Transverse colon (tissue), 4 donors: ENCODE results near the gene ZCCHC7. TPM values are rescaled to one million over a fixed set of nuclear protein-coding genes. Genes with fewer than 3 reads are reported as not detected.
A peak's percentile ranks its signal among the peaks of the same experiment; 100 is the strongest.

Experiments used
- DNase-seq: peaks from one replicate; pipeline ENCODE4 v3.0.0-alpha.2; 2019
- H3K27ac ChIP-seq, 4 donors: fragments of 200-600 bp; sonication (generic); 2 replicates each; pipeline ENCODE4 v1.5.1; 2016 to 2018; ENCODE audit warnings: inconsistent platforms in 4 of 4
- H3K27me3 ChIP-seq: fragments of 200-600 bp; sonication (generic); 2 replicates; pipeline ENCODE4 v1.5.1; 2017; ENCODE audit warnings: inconsistent platforms
- H3K36me3 ChIP-seq, 4 donors: fragments of 200-600 bp; sonication (generic); 2 replicates each; pipeline ENCODE4 v1.5.1; 2017 to 2019; ENCODE audit warnings: inconsistent platforms in 4 of 4
- H3K4me1 ChIP-seq, 4 donors: fragments of 200-600 bp; sonication (generic); 2 replicates each; pipeline ENCODE4 v1.5.1; 2017 to 2020; ENCODE audit warnings: inconsistent platforms in 4 of 4
- H3K4me3 ChIP-seq, 4 donors: fragments of 200-600 bp; sonication (generic); 1 replicate in 1 of 4; 2 replicates in 3 of 4; pipeline versions ENCODE4 v1.5.1 to v1.6.1; 2017 to 2019; ENCODE audit warnings: inconsistent platforms in 4 of 4
- H3K9me3 ChIP-seq, 2 donors: fragments of 200-600 bp; sonication (generic); 2 replicates each; pipeline ENCODE4 v1.5.1; 2017 to 2019; ENCODE audit warnings: inconsistent platforms in 2 of 2
- CTCF ChIP-seq, 5 experiments: fragments of 200-600 bp in 3 of 5; fragments of 450-650 bp in 2 of 5; sonication (generic) in 3 of 5; IDR thresholded peaks; 1 replicate in 2 of 5; 2 replicates in 3 of 5; pipeline ENCODE4 v1.5.1; 2016 to 2017; ENCODE audit warnings: antibody characterized with exemption in 5 of 5, inconsistent platforms in 3 of 5, mild to moderate bottlenecking in 2 of 5, moderate library complexity in 1 of 5
- EP300 ChIP-seq: sonication (generic); formaldehyde crosslinking; IDR thresholded peaks from one replicate; pipeline ENCODE4 v1.6.1; 2017; ENCODE audit warnings: antibody characterized with exemption, low read depth
- POLR2A ChIP-seq: fragments of 450-650 bp; IDR thresholded peaks from one replicate; pipeline ENCODE4 v1.6.1; 2016; ENCODE audit warnings: antibody characterized with exemption, mild to moderate bottlenecking, moderate library complexity
- POLR2AphosphoS5 ChIP-seq, 3 donors: sonication (generic); formaldehyde crosslinking; IDR thresholded peaks; one replicate each; pipeline ENCODE4 v1.6.1; 2016; ENCODE audit warnings: antibody characterized with exemption in 3 of 3
- WGBS, 2 donors: methylation state at CpG; one replicate each; pipeline ENCODE4 v1.1.5; 2018; ENCODE audit warnings: low coverage in 1 of 2; 5-methylcytosine and 5-hydroxymethylcytosine counted together
- in situ Hi-C, 4 donors: fragments of 200-750 bp; cut with MboI; loops; one replicate each; pipeline versions ENCODE4 v1.15.0 to v1.15.1; 2017; ENCODE audit warnings: low sequenced_read_pairs in 3 of 4, low pct_ligation_motif_present in 1 of 4, low pct_unique_long_range_greater_than_20kb in 1 of 4
- intact Hi-C: fragments of 100-400 bp; cut with DNase I; formaldehyde crosslinking; loops from one replicate; pipeline ENCODE4 v1.15.1; 2023; ENCODE audit warnings: low total_unique reads
- total RNA-seq, 4 donors: library from RNA; depleted of rRNA; stranded (reverse); fragments of >200 nt; gene quantifications; one replicate each; pipeline ENCODE4 v1.1.0, GENCODE V29; 2016

The ZCCHC7 gene
- total RNA-seq, 4 donors from 2014 or later, result 13.2 to 43.0 (median 16.5) TPM

DNA sequence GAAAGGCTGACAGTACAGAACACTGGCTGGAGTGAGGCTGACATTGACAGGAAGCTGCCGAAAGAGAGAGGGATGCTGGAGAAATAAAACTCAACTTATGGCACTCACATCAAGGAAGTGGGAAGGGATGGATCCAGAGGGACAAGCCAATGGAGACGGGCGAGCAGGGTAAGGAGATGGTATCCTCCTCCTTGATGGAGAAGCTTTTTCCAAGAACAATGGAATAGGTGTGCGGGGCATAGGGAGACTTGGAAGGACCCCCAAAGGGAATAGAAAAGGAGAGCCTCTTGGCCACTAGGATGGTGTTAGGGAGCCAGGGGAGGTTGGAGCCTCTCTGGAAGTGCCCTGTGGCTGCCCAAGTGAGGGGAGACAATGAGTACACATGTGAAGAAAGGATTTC, 243.8 kb downstream of the ZCCHC7 start:
- intact Hi-C loops (no loop called here), in situ Hi-C loops (loop anchor here in 1 of 4 donors (25.0 kb wide), 1 partner anchor 502 kb away; no protein-coding TSS in a partner anchor)
- DNase-seq, result no peak
- Histone ChIP-seq H3K4me1 (no peaks in the 10 kb centered on the region), H3K4me3 (no peak overlapping the region), H3K27ac (no peak overlapping the region), H3K36me3 (no peaks in the 10 kb centered on the region), H3K27me3 (no peaks in the 10 kb centered on the region), H3K9me3 (no peaks in the 10 kb centered on the region)
- 82 to 91% methylated on average over 4 of the region's 4 CpGs for WGBS, 2 donors
- no peak for TF ChIP-seq CTCF (IDR thresholded peaks at IDR 0.05)
- TF ChIP-seq POLR2AphosphoS5 (IDR thresholded peaks at IDR 0.05), result no peak
- no peak for TF ChIP-seq EP300
- TF ChIP-seq POLR2A, result no peak

DNA sequence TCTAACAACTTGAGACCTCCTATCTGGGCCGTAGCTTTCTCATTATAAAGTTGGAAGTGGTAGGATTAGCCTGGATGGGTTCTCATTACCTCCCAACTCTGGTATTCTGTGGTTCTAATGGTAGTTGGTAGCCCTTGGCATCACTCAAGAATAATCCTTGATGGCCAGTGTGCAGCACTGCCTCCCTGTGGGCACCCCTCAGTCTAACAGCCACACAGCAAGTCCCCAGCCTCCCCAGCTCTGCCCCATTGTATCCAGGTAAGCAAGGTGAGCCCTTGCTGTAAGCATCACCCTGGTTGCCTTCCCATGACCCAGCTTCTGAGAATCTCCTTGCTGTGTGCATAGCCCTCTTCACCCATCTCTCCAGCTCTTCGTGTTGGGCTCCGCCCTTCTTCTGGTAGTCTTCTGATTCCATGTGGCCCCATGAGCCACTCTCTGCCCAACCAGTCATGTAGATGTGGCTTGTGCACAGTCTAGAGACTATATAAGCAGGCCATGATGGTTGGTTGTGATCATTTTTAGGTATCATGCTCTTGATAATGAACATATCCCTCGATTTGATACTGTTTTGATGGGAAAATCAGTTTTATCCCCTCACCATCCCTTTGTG, 244.5 kb downstream of the ZCCHC7 start:
- Histone ChIP-seq H3K27ac (no peak overlapping the region), H3K4me1 (no peaks in the 10 kb centered on the region), H3K9me3 (no peaks in the 10 kb centered on the region), H3K36me3 (no peaks in the 10 kb centered on the region), H3K27me3 (no peaks in the 10 kb centered on the region), H3K4me3 (no peak overlapping the region)
- 92% methylated on average over 4 of the region's 4 CpGs for WGBS, 2 donors
- intact Hi-C loops, result no loop called here
- in situ Hi-C loops, result loop anchor here in 1 of 4 donors (25.0 kb wide), 1 partner anchor 503 kb away; no protein-coding TSS in a partner anchor
- TF ChIP-seq CTCF (IDR thresholded peaks at IDR 0.05) (peak in 3 of 5 experiments; percentile 15 to 24 (median 22)), EP300 (no peak)
- DNase-seq, result peak; percentile 18

GRCh38 chr9:37369671-37370070, 249.3 kb downstream of the ZCCHC7 start:
- Histone ChIP-seq H3K36me3 (no peaks in the 10 kb centered on the region), H3K27ac (no peak overlapping the region), H3K9me3 (no peaks in the 10 kb centered on the region), H3K27me3 (no peaks in the 10 kb centered on the region), H3K4me3 (no peak overlapping the region), H3K4me1 (no peaks in the 10 kb centered on the region)
- no peak for TF ChIP-seq POLR2AphosphoS5 (IDR thresholded peaks at IDR 0.05)
- TF ChIP-seq POLR2A, result no peak
- no peak for TF ChIP-seq EP300
- TF ChIP-seq CTCF (IDR thresholded peaks at IDR 0.05), result no peak
- 88% methylated on average over 5 of the region's 5 CpGs; no CpG with 5 or more reads in 1 of the 2 donors for WGBS, 2 donors
- DNase-seq, result no peak
- in situ Hi-C loops, result loop anchor here in 1 of 4 donors (25.0 kb wide), 1 partner anchor 507 kb away; no protein-coding TSS in a partner anchor
- intact Hi-C loops, result no loop called here

DNA sequence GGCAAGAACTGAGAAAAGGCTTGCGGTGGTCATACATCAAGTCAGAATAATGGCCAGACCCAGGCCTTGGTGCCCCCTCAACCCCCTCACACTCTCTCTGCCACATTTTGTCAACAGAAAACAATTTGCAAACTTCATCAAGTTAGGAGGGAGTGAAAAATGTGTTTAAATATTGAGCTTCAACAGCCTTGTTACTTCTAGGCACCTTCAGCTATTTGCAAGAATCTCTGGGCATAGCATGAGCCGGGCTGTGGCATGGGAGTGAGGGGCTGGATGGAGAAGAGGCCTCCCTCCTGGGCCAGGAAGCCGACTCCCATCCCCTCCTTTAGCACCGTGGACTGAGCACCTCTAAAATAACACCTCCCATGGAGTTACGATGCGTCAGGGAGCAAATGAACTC, 249.9 kb downstream of the ZCCHC7 start:
- Histone ChIP-seq H3K4me1 (no peaks in the 10 kb centered on the region), H3K4me3 (no peak overlapping the region), H3K36me3 (no peaks in the 10 kb centered on the region), H3K27me3 (no peaks in the 10 kb centered on the region), H3K27ac (no peak overlapping the region), H3K9me3 (no peaks in the 10 kb centered on the region)
- 70 to 100% methylated on average over 2 to 6 of the region's 6 CpGs for WGBS, 2 donors
- intact Hi-C loops, result no loop called here
- TF ChIP-seq POLR2A (no peak), EP300 (no peak), CTCF (IDR thresholded peaks at IDR 0.05) (no peak), POLR2AphosphoS5 (IDR thresholded peaks at IDR 0.05) (no peak)
- DNase-seq, result no peak
- in situ Hi-C loops, result loop anchor here in 1 of 4 donors (25.0 kb wide), 1 partner anchor 508 kb away; no protein-coding TSS in a partner anchor
